HFFc6 (cell line): ENCODE measurements around the gene VAMP2. TPM values are rescaled to one million over a fixed set of nuclear protein-coding genes. Genes with fewer than 3 reads are reported as not detected.

Experiments used
- DNase-seq: peaks from one replicate; pipeline ENCODE4 v3.0.0-alpha.2; 2018
- H3K27ac Mint-ChIP-seq: 2 replicates; pipeline ENCODE4 v1.8.0; 2020; ENCODE audit warnings: mild to moderate bottlenecking, mixed read lengths
- H3K27me3 Mint-ChIP-seq: 2 replicates; pipeline ENCODE4 v1.8.0; 2021; ENCODE audit warnings: mild to moderate bottlenecking, moderate library complexity, mixed read lengths; ENCODE audit not compliant: insufficient read depth
- H3K36me3 Mint-ChIP-seq: 2 replicates; pipeline ENCODE4 v1.8.0; 2021; ENCODE audit warnings: low read depth, mixed read lengths
- H3K4me1 Mint-ChIP-seq: 2 replicates; pipeline ENCODE4 v1.8.0; 2020; ENCODE audit warnings: low read depth, mixed read lengths
- H3K4me3 Mint-ChIP-seq: 2 replicates; pipeline ENCODE4 v1.8.0; 2020; ENCODE audit warnings: mild to moderate bottlenecking, moderate library complexity, mixed read lengths
- H3K9me3 Mint-ChIP-seq: 2 replicates; pipeline ENCODE4 v1.8.0; 2020; ENCODE audit warnings: mild to moderate bottlenecking, mixed read lengths
- total RNA-seq, 6 experiments: library from RNA; stranded (reverse); fragmentation: NEBNext Ultra II Directional; extraction: Animal tissue kit (Norgen Biotek cat#: 25700); gene quantifications; 2 replicates in 1 of 6; 3 replicates in 5 of 6; pipeline ENCODE4 v1.2.3, GENCODE V29; 2021
- TF ChIP-seq, protein P1 (sequence below): fragments of 200-600 bp; sonication (generic); IDR thresholded peaks from 2 replicates; pipeline ENCODE4 v1.5.0; 2021; ENCODE audit warnings: antibody characterized with exemption, mild to moderate bottlenecking

VAMP2 gene
- total RNA-seq, 6 experiments from 2014 or later, result 37.0 to 47.6 (median 44.5) TPM

DNA sequence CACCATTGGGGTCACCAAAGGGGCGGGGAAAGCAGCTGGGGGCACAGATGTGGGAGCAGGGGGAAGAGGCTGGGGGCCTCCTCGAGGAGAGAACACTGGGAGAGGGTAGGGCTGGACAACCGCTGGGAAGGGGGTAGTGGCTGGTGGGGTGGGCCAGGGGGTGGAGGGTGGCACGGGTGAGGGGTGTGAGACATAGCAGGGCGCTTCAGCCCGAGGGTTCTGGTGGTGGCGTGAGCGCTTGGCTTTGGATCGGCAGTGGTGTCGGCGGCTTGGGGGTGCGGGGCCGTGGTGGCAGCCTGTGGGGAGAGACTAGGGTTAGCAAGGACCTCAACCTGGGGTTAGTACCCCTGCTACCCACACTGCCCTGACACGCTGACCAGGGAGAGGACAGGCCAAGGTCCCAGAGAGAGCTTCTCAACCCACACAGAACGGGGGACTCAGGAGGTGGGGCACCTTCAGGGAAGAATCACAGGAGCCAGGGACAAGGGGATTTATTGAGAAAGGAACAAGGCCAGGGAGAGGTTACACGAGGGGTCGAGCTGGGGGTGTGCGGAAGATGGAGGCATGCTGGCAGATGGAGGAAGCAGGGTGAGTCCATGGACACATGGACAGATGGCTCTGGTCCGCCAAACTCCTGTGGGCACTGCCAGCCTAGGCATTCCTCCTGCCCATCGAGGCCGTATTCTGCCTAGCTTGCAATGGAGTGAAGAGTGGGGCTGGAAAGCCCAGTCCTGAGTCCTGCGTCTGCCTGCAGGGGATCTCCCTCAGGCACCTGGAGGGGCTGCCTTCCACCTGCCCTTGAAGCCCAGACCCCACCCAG, 19.0 kb downstream of the VAMP2 start:
- DNase-seq, result no peak
- H3K4me1 Mint-ChIP-seq, result no peaks in the 10 kb centered on the region
- H3K27ac Mint-ChIP-seq, result peak overlapping the region; percentile 8; the same call in 1 of the 2 replicates
- H3K9me3 Mint-ChIP-seq, result no peaks in the 10 kb centered on the region
- H3K27me3 Mint-ChIP-seq, result peaks cover 34% of the 10 kb centered on the region
- H3K4me3 Mint-ChIP-seq, result no peak overlapping the region
- TF ChIP-seq, protein P1, sequence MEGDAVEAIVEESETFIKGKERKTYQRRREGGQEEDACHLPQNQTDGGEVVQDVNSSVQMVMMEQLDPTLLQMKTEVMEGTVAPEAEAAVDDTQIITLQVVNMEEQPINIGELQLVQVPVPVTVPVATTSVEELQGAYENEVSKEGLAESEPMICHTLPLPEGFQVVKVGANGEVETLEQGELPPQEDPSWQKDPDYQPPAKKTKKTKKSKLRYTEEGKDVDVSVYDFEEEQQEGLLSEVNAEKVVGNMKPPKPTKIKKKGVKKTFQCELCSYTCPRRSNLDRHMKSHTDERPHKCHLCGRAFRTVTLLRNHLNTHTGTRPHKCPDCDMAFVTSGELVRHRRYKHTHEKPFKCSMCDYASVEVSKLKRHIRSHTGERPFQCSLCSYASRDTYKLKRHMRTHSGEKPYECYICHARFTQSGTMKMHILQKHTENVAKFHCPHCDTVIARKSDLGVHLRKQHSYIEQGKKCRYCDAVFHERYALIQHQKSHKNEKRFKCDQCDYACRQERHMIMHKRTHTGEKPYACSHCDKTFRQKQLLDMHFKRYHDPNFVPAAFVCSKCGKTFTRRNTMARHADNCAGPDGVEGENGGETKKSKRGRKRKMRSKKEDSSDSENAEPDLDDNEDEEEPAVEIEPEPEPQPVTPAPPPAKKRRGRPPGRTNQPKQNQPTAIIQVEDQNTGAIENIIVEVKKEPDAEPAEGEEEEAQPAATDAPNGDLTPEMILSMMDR, result no peak
- peaks cover 20% of the 10 kb centered on the region for H3K36me3 Mint-ChIP-seq

DNA sequence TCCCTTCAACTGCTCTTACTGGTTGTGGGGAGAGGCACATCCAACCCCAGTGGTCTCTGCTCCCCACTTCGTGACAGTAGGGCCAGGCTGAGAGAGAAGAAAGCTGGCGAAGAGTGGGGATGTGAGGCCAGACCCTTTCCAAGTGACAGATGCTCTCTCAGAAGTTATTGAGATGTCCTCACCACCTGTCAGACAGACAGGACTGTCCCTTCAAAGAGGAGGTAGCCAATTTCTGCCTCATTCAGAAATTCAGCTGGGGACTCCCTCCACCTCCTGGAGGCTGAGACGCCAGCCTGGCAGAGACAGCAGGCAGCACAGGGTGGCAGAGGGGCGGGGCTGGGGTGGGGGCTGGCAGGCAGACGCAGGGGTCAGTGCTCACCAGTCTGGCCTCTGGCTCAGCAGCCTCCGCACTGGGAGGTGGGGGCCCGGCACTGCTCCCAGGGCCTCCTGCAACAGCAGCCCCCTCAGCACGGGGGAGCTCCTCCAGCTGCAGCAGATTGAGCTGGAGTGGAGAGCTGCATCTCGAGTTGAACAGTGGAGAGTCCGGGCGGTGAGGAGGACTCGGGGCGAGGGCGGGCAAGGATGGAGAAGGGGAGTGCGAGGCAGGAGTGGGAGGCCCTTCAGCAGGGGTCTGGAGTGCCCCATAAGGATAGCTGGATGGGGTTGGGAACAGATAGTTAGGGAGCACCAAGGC, 19.7 kb downstream of the VAMP2 start:
- Mint-ChIP-seq H3K36me3 (peaks cover 20% of the 10 kb centered on the region), H3K27ac (no peak overlapping the region), H3K4me3 (no peak overlapping the region), H3K9me3 (no peaks in the 10 kb centered on the region), H3K4me1 (no peaks in the 10 kb centered on the region), H3K27me3 (peaks cover 29% of the 10 kb centered on the region)
- TF ChIP-seq, protein P1, result no peak
- DNase-seq, result no peak

DNA sequence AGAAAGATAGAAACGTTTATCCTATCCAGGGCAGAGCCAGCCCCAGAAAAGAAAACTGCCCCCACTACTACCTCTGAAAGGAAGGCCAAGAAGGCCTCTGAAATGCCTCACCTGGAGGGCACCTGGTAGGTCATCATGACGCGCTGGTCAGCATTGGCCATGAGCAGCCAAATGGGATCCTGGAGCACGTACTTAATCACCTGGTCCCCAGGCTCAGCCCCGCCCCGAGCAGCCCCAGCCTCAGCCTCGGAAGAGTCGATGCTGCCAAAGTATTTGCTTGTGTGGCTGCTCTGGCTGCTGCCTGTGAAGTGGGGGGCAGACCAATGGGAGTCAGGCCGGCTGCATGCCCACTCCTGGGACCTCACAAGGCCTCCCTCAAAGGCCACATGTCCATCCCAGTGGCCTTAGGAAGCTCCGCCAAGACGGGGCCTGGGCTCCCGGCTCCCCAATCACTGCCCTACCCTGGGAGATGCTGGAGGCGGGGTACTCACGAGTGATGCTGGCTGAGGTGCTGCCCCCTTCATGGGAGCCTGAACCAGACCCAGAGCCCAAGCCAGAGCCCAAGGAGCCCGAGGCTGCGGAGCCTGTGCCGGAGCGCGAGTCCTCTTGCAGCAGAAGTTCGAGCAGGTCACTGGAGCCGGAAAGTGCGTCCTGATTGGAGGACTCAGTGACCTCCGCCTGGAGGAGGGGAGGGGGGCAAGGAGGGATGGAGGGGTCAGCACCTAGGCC, 20.4 kb downstream of the VAMP2 start:
- Mint-ChIP-seq H3K4me1 (no peaks in the 10 kb centered on the region), H3K27me3 (peaks cover 24% of the 10 kb centered on the region), H3K36me3 (peaks cover 16% of the 10 kb centered on the region), H3K27ac (no peak overlapping the region), H3K4me3 (no peak overlapping the region), H3K9me3 (no peaks in the 10 kb centered on the region)
- no peak for DNase-seq
- TF ChIP-seq, protein P1, result no peak

DNA sequence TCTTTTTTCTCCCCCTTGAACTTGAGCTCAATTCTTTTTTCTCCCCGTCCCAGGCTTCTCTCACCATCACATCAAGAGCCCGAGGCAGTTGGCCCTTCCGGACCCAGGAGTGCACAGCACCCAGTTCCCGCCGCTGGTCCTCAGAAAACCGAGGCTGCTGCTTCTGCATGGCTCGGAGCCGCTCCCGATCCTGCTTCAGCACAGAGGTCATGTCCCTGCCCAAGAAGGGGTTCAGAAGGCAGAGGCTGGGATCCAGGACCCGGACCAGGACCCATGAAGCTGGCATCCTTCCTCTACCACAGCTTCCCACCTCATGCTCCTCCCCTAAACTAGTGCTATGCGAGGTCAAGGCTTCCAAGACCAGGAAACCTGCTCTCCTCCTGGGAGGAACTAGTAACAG, 21.0 kb downstream of the VAMP2 start:
- peaks cover 24% of the 10 kb centered on the region for H3K27me3 Mint-ChIP-seq
- H3K9me3 Mint-ChIP-seq, result no peaks in the 10 kb centered on the region
- no peak overlapping the region for H3K27ac Mint-ChIP-seq
- H3K4me3 Mint-ChIP-seq, result peak overlapping the region; percentile 24; the same call in 1 of the 2 replicates
- H3K4me1 Mint-ChIP-seq, result no peaks in the 10 kb centered on the region
- TF ChIP-seq, protein P1, result no peak
- peaks cover 13% of the 10 kb centered on the region for H3K36me3 Mint-ChIP-seq
- DNase-seq, result no peak

DNA sequence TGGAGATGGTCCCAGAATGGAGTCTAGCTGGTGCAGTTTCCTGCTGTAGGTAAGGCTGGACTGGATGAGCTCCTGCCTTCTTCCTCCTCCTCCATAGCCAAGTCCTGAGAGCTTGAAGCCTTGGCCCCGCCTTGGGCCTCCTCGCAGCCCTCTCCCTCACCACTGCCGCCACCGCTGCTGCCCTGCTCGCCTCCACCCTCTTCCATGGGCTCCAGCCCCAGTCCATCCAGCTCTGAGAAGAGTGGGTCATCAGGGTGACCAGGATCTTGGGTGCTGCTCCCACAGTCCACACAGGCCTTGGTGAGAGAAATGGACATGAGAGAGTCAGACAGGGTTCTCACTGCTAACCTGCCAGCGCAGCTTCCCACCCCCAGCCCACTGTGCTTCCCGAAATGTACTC, 21.7 kb downstream of the VAMP2 start:
- Mint-ChIP-seq H3K4me1 (no peaks in the 10 kb centered on the region), H3K4me3 (no peak overlapping the region; the same call in 1 of the 2 replicates), H3K36me3 (peaks cover 6% of the 10 kb centered on the region; the same call in 1 of the 2 replicates), H3K9me3 (no peaks in the 10 kb centered on the region), H3K27me3 (peaks cover 24% of the 10 kb centered on the region), H3K27ac (no peak overlapping the region)
- no peak for DNase-seq
- TF ChIP-seq, protein P1, result no peak
